Stomach (tissue), 9 donors: ENCODE measurements around the gene LEKR1. TPM values are rescaled to one million over a fixed set of nuclear protein-coding genes. Genes with fewer than 3 reads are reported as not detected.

ENCODE experiments used
- DNase-seq, 2 donors: peaks; one replicate each; pipeline versions ENCODE4 v3.0.0 to v3.0.0-alpha.2; 2013 to 2019
- H3K27ac ChIP-seq, 5 donors: fragments of 200-600 bp in 4 of 5; sonication (generic) in 4 of 5; one replicate each; pipeline ENCODE4 v1.5.1; 2013 to 2019; ENCODE audit warnings: mild to moderate bottlenecking in 1 of 5, moderate library complexity in 1 of 5
- H3K27me3 ChIP-seq, 3 donors: fragments of 200-600 bp; sonication (generic); one replicate each; pipeline ENCODE4 v1.5.1; 2017 to 2019; ENCODE audit warnings: mixed run types in 1 of 3
- H3K36me3 ChIP-seq, 4 donors: fragments of 200-600 bp; sonication (generic); 1 replicate in 3 of 4; 2 replicates in 1 of 4; pipeline ENCODE4 v1.5.1; 2016 to 2019
- H3K4me1 ChIP-seq, 4 donors: fragments of 200-600 bp; sonication (generic); one replicate each; pipeline ENCODE4 v1.5.1; 2016 to 2019
- H3K4me3 ChIP-seq, 4 donors: fragments of 200-600 bp; sonication (generic) in 3 of 4; one replicate each; pipeline ENCODE4 v1.5.1; 2016 to 2019; ENCODE audit warnings: mild to moderate bottlenecking in 1 of 4
- H3K9me3 ChIP-seq, 4 donors: fragments of 200-600 bp; sonication (generic); one replicate each; pipeline ENCODE4 v1.5.1; 2016 to 2019
- EP300 ChIP-seq: sonication (generic); formaldehyde crosslinking; IDR thresholded peaks from one replicate; pipeline ENCODE4 v1.6.1; 2017; ENCODE audit warnings: antibody characterized with exemption
- POLR2A ChIP-seq, 4 donors: fragments of 450-650 bp; IDR thresholded peaks; one replicate each; pipeline ENCODE4 v1.6.1; 2016; ENCODE audit warnings: antibody characterized with exemption in 4 of 4, control low read depth in 2 of 4, mild to moderate bottlenecking in 1 of 4, moderate library complexity in 1 of 4
- POLR2AphosphoS5 ChIP-seq, 3 donors: sonication (generic); formaldehyde crosslinking; IDR thresholded peaks; one replicate each; pipeline ENCODE4 v1.6.1; 2016; ENCODE audit warnings: antibody characterized with exemption in 3 of 3
- WGBS, 5 donors: extraction: QIAGEN DNeasy Blood & Tissue Kit in 3 of 5; methylation state at CpG; one replicate each; pipeline versions ENCODE4 v1.1.5 to v1.1.7; 2013 to 2018; 5-methylcytosine and 5-hydroxymethylcytosine counted together
- intact Hi-C: fragments of 100-400 bp; cut with DNase I; formaldehyde crosslinking; loops from one replicate; pipeline ENCODE4 v1.15.1; 2023; ENCODE audit warnings: low total_unique reads
- polyA plus RNA-seq, 3 donors: library from polyadenylated mRNA; stranded (reverse); fragments of 200-250 nt; gene quantifications; one replicate each; pipeline ENCODE4 v1.2.3, GENCODE V29; 2013
- total RNA-seq, 5 donors: library from RNA; depleted of rRNA; stranded (reverse); fragments of >200 nt; gene quantifications; one replicate each; pipeline versions ENCODE4 v1.1.0 to v1.2.3, GENCODE V29; 2014 to 2016
- TF ChIP-seq, protein P1 (sequence below), 7 experiments: fragments of 450-650 bp in 4 of 7; fragments of 200-600 bp in 3 of 7; sonication (generic) in 3 of 7; IDR thresholded peaks; one replicate each; pipeline ENCODE4 v1.5.1; 2016 to 2019; ENCODE audit warnings: antibody characterized with exemption in 7 of 7, control low read depth in 2 of 7, mild to moderate bottlenecking in 1 of 7
- donor health status: healthy with polysubstance abuse.
- donor health status: Bipolar disorder and iron deficiency.
- donor health status: healthy.

LEKR1 gene
- total and polyA plus RNA-seq, 8 donors, result 0.31 to 2.6 (median 0.44) TPM; not detected in 3

GRCh38 chr3:156782921-156783320 lies 43.2 kb upstream of the LEKR1 start:
- no peak for TF ChIP-seq EP300
- TF ChIP-seq, protein P1, sequence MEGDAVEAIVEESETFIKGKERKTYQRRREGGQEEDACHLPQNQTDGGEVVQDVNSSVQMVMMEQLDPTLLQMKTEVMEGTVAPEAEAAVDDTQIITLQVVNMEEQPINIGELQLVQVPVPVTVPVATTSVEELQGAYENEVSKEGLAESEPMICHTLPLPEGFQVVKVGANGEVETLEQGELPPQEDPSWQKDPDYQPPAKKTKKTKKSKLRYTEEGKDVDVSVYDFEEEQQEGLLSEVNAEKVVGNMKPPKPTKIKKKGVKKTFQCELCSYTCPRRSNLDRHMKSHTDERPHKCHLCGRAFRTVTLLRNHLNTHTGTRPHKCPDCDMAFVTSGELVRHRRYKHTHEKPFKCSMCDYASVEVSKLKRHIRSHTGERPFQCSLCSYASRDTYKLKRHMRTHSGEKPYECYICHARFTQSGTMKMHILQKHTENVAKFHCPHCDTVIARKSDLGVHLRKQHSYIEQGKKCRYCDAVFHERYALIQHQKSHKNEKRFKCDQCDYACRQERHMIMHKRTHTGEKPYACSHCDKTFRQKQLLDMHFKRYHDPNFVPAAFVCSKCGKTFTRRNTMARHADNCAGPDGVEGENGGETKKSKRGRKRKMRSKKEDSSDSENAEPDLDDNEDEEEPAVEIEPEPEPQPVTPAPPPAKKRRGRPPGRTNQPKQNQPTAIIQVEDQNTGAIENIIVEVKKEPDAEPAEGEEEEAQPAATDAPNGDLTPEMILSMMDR (IDR thresholded peaks at IDR 0.05), result no peak
- H3K9me3 ChIP-seq, result no peaks in the 10 kb centered on the region
- no peaks in the 10 kb centered on the region for H3K4me1 ChIP-seq
- no peaks in the 10 kb centered on the region for H3K27me3 ChIP-seq
- intact Hi-C loops, result no loop called here
- H3K4me3 ChIP-seq, result no peak overlapping the region
- no peaks in the 10 kb centered on the region for H3K36me3 ChIP-seq
- no peak overlapping the region for H3K27ac ChIP-seq
- no peak for DNase-seq

DNA sequence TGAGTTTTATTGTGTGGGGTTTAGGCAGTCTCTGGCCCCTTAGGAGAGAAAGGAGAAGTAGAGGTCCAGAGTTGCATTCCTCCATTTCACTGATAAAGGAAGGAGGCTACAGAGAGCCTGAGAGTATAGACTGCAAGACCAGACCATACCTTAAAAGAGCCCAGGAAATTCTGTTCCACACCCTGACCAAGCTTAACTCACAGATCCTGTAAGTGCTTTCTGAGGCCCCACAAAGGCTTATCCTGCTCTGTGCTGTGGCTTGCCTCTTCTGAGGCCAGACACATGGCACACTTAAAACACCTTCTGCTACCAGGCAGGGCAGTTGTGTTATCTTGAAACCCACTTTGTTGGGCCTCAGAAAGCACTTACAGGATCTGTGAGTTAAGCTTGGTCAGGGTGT lies 39.2 kb upstream of the LEKR1 start:
- intact Hi-C loops, result no loop called here
- no peak for DNase-seq
- Histone ChIP-seq H3K4me3 (no peak overlapping the region), H3K4me1 (no peaks in the 10 kb centered on the region), H3K9me3 (no peaks in the 10 kb centered on the region), H3K27ac (no peak overlapping the region), H3K36me3 (no peaks in the 10 kb centered on the region), H3K27me3 (no peaks in the 10 kb centered on the region)
- TF ChIP-seq POLR2AphosphoS5 (IDR thresholded peaks at IDR 0.05) (no peak), EP300 (no peak), POLR2A (IDR thresholded peaks at IDR 0.05) (no peak)
- TF ChIP-seq, protein P1 (IDR thresholded peaks at IDR 0.05), result no peak

DNA sequence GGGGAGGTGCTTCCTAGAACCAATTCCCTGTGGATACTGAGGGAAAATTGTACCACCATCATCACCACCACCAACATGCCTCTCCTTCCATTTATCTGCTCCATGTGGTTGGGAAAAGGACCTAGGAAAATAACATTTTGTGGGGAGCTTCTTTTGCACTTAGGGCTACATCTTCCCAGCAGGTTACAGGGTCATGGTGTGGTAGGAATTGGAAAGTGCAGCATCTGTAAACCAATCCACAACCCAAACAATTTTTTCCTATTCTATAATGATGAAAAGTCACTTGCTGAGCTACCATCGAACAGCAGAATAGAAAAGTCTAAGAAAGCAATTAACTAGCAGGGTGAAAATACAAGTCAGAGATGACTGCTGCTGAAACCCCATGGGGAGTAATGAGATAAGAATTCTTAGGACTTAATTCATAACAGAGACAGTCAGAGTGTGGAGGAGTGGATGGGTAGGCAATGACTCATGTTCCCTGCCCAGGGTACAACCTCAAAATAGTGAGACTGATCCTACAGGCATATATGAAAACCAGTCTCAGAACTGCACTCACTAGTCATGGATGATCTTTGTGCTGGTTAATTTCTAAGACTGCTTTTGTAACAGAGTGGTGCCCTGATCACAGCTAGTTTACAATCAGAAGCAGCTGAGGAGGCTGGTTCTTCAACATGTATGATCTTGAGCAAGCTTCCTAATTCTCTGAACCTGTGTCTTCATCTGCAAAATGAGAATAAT lies 38.1 kb upstream of the LEKR1 start:
- no peak overlapping the region for H3K4me3 ChIP-seq

DNA sequence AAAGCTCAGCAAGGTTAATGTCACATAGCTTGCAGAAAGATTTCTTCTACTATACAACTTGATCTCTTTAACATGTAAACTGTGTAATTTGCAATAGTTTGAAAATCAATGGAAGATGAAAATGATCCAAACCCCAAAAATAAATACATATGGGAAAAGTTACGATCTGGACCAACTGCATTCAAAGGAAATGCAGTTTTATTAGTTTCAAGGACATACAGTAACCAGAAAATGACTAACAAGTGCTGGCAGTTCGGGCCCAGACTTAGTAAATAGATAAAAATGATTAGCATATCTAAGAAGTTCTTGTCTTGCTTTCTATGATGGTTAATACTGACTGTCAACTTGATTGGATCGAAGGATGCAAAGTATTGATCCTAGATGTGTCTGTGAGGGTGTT lies 37.3 kb upstream of the LEKR1 start:
- Histone ChIP-seq H3K36me3 (no peaks in the 10 kb centered on the region), H3K9me3 (no peaks in the 10 kb centered on the region), H3K4me3 (no peak overlapping the region), H3K27ac (no peak overlapping the region), H3K4me1 (peaks cover 0 to 7% (median 3%) of the 10 kb centered on the region in 4 donors), H3K27me3 (no peaks in the 10 kb centered on the region)
- intact Hi-C loops, result no loop called here
- DNase-seq, result no peak
- TF ChIP-seq, protein P1 (IDR thresholded peaks at IDR 0.05), result no peak
- TF ChIP-seq EP300 (no peak), POLR2AphosphoS5 (IDR thresholded peaks at IDR 0.05) (no peak), POLR2A (IDR thresholded peaks at IDR 0.05) (no peak)
- WGBS, 5 donors, result 68 to 80% (median 71%) methylated on average over 3 of the region's 3 CpGs

More for the DNA sequence above, 38.1 kb upstream of the LEKR1 start:
- no peak overlapping the region for H3K27ac ChIP-seq
- TF ChIP-seq EP300 (no peak), POLR2A (IDR thresholded peaks at IDR 0.05) (no peak), POLR2AphosphoS5 (IDR thresholded peaks at IDR 0.05) (no peak)
- TF ChIP-seq, protein P1 (IDR thresholded peaks at IDR 0.05), result no peak
- no peaks in the 10 kb centered on the region for H3K27me3 ChIP-seq
- no peaks in the 10 kb centered on the region for H3K9me3 ChIP-seq
- H3K4me1 ChIP-seq, result peaks cover 0 to 5% (median under 1%) of the 10 kb centered on the region in 4 donors
- H3K36me3 ChIP-seq, result no peaks in the 10 kb centered on the region
- 76 to 92% (median 82%) methylated on average over 1 of the region's 1 CpG for WGBS, 5 donors
- intact Hi-C loops, result no loop called here
- DNase-seq, result no peak
